ENCODE measurements around the gene NAXE.
A peak's percentile ranks its signal among the peaks of the same experiment; 100 is the strongest.
"Not testable (repeated sequence)": the region's sequence is repeated elsewhere in the genome, so short reads cannot be mapped to it uniquely, and the experiment has no call there.

The NAXE gene

DNA sequence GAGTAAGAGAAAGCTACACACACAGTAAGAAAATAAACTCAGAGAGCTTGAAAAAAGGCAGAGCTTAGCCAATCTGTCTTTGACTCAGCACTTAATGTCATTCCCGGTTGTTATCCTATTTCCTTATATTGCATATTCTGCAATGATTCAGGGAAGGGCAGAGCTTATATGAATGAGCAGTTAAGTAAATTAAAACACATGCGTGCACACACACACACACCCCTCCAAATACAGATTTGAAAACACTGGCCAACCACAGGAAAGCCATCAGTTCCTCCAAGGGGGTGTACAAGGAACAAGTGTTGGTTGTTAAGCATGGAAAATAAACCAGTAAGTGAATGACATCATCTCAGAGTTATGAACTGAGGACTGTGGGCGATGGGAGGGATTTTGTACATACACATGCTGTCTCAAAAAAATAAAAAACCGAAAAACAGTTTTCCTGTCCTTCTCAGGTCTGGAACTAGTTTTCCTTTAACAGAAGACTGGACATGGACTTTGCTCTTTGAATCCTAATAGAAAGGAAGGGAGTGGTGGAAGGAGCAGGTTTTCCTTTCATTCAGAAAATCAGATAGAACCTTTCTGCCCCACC is 20.2 kb upstream of the NAXE start:
- DNase-seq: peak; percentile 12

DNA sequence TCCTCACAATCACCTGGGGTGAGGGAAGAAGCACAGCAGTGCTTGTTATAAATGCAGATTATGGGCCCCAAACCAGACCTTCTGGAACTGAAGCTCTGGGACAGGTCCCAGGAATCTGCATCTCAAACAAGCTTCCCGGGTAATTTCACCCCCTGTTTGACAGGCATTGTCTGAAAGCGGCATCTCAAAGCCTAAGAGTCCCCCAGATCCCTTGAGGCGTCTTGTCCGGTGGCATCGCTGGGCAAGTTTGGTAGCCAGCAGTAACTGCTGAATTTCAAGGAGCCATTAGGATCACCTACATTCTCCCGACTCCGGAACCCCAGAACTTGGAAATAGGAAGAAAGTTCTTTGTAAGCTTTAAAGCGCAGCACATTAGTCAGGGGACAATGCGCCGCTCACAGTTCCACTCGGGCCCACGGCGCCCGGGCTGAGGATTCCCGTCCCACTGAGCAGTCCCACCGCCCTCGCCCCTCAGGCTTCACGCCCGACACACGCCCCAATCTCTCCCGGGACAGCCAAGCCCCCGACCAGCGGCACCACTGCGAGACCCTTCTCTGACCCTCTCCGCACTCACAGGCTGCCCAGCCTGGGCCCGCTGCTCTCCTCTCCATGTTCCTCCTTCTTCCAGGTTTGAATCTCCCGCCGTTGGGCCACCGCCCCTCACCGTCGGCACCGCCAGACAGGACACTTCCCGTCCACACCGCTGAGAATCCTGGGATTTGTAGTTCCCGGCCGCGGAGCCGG is 19.5 kb upstream of the NAXE start, which contains the start of gene IQGAP3:
IQGAP3 (minus strand) TSS at position 647 of the 744 bp plus-strand sequence; CDS start at position 611, 36 bp downstream.
- peak; percentile 78 for DNase-seq

DNA sequence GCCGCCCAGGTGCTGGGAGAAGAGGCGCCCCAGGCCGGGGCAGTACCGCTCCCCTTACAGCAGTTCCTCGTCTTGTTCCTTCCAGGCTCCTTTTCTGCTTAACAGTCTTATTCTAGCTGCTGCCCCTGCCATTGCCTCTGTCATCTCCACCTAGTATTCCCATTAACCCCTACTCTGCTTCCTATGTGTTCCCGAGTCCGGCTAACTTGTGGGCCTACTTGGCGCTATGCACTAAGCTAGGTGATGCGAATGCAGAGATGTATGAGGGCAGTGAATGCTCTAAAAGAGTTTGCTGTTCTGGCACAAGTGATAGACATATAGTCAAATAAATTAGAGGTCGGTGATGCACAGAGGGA is 18.9 kb upstream of the NAXE start:
- no peak for DNase-seq

DNA sequence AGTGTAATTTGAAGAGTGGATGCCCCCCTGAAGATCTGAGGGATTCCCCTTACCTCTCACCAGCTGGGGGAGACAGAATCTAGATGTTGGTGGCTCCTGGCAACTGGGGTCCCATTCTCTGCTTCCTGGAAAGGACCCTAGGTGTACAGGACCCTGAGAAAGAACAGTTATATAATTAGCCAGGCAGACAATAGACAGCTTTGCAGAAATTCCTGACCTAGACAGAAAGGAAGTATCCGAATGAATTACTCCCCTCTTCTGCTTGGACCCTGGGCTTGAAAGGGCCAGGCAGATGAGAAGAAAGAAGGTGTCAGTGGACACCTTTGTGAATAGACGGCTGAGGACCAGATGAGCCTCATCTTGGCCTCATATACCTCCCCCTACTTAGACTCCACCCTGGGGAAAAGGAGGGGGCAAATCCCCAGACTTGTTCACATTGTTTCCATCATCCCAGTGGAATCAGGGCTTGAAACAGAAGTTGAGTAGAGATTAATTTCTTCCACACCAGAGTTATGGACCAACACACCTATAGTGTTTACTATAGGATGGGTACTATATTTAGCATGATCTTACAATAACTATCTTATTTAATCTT is 17.4 kb upstream of the NAXE start:
- DNase-seq: no peak

DNA sequence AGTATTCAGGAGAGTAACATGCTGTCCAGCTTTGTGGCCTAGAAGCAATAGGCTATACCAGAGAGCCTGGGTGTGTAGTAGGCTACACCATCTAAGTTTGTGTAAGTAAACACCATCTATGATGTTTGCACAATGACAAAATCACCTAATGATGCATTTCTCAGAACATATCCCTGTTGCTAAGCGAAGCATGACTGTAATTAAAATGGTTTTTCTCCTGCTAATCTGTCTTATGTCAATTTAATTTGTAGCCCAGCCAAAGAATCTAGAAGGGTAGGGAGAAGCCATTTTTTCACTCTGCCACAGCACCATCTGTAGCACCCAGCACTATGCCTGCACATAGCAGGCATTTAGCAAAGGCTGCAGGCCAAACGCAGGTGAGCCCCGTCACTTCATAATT is 14.0 kb upstream of the NAXE start:
- no peak for DNase-seq

DNA sequence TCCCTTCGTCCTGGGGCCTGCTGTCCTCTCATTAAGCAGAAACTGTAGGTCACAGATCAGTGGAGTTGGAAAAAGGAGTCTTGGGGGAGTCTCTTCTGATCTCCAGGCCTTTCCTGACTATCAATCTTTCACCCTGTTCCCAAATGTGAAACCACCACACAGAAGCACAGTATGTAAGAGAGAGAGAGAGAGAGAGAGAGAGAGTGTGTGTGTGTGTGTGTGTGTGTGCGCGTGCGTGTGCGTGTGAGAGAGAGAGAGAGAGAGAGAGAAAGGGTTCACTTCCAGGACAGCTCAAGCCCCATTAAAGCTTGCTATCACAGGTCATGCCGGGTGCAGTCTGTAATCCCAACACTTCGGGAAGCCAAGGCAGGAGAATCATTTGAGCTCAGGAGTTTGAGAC is 13.5 kb upstream of the NAXE start:
- DNase-seq: no peak

DNA sequence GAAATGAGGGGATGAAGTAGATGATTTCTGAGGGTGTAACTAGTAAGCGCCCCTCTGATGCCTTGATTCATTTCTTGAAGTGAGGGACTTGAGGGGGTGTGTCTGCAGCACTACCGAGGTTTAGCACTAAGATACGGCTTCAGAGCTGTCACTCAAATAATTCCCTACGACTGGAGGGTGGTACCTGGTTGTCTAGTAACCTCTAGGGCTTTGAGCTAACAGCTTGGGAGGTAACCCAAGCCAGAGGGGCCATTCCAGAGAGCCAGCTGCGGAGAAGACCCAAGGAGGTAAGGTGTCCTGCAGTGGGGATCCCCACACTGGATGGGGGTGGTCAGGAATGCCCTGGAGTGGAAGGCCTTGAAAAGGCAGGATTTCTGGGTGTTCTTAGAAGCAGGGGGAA is 12.1 kb upstream of the NAXE start, which contains the start of gene TTC24:
TTC24 (plus strand) TSS at position 252 of the 400 bp plus-strand sequence. CDS start 1,642 bp downstream, outside the sequence.
- no peak for DNase-seq

DNA sequence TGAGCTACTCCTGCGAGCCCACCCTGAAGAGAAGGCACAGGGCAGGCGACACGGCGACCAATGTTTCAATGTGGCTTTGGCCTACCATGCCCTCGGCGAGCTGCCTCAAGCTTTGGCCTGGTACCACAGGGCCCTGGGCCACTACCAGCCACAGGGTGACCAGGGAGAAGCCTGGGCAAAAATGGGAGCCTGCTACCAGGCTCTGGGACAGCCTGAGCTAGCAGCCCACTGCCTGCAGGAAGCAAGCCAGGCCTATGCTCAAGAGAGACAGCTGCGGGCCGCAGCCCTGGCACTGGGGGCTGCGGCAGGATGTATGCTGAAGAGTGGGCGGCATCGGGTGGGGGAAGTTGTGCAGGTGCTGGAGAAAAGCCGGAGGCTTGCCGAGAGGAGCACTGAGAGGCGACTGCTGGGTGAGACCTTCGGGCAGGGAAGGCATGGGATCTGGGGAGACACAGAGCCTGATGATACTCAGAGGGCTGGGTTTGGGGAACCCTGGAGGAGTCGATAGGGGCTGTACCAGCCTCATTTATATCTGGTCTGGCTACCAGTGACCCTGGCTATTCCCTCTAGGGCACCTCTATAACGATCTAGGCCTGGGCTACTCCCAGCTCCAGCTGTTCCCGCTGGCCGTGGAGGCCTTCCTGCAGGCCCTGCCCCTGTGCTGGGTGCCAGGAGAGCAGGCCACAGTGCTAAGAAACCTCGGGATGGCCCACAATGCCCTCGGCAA is 9.8 kb upstream of the NAXE start:
- no peak for DNase-seq

DNA sequence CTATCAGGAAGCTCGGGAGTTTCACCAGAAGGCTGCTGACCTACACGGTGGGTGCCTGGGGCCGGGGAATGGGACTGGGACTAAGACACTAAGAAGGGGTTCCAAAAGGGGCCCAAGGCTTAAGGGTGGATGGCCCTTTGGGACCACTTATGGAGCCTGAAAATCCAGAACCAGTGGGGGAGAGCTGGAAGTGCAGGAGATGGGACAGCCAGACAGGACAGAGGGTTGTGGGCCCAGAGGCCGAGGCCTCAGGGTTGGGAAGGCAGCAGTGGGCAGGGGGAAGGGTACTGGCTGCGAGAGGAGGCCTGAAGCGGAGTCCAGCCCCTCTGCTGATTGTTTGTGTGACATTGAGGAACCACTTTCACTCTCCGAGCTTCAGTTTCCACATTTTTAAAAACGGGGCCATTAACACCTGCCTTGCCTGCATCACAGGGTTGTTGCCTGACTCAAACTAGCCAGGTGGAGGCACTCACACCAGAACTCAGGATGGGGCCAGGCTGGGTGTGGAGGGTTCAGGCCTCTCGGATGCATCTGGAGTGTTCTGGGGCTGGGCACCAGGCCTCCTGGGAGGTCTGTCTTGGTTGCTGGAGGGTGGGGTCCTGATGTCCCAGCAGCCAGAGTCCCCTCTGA is 9.1 kb upstream of the NAXE start:
- no peak for DNase-seq

DNA sequence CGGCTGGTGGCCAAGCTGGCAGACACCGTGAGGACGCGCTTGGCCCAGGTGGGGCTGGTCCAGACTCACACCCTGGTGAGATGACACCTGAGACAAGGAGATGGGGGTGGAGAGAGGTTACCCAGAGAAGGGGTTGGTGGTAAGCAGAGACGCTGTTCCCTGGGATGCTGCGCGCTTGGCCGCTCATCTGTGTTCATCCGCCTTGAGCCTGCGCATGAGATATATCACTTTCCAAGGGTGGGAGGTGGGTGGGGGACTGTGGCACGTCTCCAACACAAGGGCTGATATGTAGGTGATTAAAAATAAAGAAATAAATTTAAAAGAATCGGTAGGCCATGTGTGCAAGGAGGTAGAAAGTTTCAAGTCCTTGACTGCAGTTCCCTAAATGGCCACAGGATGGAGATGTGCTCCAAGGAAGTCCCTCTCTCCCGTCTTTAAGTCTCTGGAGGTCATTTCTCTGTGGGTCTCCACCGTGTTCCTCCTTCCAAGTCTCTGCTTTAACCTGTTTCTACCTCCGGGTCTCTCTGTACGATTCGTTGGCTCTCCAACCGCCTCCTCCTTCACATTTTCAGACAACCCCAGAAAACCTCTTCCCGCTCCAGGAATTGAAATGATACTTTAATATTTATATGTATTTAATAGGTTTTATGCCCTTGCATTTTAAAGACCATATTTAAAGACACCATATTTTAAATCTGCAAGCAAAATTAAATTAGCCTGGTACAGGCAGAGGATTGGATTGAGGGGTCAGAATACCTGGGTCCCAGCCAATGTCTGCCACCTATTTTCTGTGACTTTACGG is 7.6 kb upstream of the NAXE start:
- DNase-seq: peak; percentile 75

DNA sequence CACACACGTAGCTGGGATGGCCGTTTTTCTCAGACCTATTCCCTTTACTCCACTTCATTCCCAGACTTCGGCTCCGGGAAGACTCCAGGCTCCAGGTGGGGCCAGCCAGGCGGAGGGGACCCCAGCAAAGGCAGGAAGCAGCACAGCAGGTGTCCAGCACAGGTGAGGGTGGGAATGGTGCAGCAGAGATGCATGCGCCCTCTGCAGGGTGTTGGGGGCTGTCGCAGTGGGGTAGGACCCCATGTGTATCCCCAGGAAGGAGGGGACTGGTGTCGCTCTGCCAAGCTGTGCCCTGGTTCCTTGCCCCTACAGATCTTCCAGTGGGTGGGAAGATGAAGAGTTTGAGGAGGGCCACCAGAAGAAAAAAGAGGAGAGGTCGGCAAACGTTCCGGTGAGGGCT is 6.8 kb upstream of the NAXE start:
- DNase-seq: no peak

DNA sequence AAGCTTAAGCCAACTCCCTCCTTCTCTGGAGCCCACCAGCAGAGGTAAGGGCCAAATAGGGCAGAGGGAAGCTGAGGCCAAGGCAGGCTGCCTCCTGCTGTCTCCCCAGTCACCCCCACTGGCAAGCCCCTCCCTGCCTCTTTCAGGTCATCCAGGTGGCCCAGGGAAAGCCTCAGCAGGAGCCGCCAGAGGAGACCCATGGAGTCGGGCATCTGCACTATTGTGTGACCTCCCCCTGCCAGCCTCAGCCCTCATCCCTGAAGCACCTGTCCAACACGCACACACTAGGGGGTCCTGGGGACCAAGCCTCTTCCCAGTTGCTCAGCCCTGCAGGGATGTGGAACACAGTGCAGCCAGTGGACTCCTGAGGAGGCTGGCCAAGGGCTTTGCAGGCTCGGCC is 5.3 kb upstream of the NAXE start:
- DNase-seq: no peak

DNA sequence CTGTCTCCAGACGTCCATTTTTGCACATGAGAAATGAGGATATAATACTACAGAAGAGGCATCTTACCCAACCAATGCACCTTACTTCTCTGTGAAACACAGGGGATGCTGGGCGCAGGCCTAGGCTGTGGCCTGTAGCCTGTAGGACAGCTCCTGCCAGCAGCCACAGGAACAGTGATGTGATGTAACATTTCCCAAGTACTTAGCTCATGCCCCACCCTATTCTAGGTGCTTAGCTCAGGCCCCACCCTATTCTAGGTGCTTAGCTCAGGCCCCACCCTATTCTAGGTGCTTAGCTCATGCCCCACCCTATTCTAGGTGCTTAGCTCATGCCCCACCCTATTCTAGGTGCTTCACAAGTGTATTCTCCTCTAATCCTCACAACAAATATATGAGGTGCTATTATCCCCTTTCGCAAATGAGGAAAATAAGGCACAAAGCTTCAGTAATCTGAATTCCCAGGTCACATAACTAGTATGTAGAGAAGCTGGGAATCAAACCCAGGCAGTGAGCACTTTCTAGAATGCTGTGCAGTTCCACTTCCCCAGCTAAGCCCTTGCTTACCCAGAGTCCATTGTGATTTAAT is 4.6 kb upstream of the NAXE start:
- DNase-seq: no peak

DNA sequence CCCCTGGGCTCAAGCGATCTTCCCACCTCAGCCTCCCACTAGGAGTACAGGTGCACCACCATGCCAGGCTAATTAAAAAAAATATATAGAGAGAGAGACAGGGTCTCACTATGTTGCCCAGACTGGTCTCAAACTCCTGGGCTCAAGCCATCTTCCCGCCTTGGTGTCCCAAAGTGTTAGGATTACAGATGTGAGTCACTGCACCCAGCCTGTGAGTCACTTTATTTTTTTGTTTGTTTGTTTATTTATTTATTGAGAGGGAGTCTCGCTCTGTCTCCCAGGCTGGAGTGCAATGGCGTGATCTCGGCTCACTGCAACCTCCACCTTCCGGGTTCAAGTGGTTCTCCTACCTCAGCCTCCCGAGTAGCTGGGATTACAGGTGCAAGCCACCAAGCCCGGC is 3.6 kb upstream of the NAXE start:
- not testable (repeated sequence) for DNase-seq

DNA sequence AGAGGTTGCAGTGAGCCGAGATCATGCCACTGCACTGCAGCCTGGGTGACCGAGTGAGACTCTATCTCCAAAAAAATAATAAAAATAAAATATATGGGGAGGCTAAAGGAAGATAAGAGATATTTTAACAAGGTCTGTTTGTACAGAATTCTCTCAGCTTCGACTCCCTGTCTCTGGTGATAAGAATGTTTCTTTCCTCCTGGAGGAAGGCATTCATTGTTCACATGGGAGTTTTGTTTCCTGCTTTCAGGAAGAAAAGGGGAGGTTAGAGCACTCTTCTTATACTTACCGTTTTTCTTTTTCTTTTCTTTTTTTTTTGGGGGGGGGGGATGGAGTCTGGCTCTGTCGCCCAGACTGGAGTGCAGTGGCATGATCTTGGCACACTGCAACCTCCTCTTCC is 2.0 kb upstream of the NAXE start:
- DNase-seq: no peak

DNA sequence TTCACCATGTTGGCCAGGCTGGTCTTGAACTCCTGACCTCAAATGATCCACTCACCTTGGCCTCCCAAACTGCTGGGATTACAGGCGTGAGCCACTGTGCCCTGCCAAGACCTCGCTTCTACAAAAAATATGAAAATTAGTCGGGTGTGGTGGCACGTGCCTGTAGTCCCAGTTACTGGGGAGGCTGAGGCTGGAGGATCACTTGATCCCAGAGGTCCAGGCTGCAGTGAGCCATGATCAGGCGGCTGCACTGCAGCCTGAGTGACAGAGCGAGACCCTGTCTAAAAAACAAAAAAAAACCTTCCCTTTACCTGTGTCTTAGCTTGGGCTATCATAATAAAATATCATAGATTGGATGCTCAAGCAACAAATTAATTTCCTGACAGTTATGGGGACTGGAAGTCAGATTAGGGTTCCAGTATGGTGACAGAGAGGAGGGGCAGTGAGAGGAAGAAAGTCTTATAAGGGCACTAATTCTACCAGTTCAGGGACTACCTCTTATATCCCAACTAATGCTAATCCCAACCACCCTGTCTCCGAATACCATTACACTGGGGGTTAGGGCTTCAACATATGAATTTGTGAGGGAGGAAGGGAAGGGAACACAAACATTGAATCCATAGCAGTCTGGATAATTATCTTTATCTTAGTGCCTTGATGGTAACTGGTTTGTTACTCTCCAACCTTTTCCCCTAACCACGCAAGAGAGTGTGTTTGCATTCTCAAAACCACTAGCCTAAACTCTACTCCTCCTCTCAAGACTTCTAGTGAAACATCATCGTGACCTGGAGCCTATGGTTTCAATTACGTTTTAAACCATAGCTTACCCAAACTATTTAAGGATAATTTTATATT is 1.0 kb upstream of the NAXE start:
- no peak for DNase-seq

DNA sequence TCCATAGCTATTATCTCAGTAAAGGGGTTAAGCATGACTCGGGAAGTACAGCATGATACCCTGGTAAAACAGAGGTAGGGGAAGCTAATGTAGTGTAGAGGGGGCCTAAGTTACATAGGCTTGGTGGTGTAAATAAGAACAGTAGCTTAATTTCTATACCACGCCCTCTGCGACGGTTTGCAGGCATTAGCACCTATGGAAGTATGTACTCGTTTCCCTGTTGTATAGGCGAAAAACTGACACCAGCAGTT is 470 bp upstream of the NAXE start:
- no peak for DNase-seq

DNA sequence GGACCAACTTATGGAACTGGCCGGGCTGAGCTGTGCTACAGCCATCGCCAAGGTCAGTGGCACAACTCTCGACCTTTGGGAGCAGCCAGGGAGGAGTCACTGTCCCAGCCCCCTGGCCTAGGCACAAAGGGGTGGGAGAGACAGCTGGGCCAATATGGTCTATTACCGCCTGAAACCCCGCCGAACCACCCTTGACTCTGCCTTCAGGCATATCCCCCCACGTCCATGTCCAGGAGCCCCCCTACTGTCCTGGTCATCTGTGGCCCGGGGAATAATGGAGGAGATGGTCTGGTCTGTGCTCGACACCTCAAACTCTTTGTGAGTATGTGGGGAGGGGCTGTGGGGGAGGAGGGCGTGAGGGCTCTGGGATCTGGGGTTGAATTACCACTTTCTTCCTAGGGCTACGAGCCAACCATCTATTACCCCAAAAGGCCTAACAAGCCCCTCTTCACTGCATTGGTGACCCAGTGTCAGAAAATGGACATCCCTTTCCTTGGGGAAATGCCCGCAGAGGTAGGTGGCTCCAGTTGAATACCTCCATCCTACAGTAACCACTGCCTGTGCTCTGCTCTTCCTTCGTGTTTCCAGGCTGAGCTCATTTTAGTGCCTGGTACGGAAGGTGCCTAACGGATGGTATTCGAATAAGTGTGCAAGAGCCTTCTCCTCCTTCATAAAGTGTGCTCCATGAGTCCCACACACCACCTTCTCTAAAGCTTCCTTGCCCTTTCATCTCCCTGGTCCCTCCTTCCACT is 758 bp downstream of the NAXE start:
- no peak for DNase-seq

DNA sequence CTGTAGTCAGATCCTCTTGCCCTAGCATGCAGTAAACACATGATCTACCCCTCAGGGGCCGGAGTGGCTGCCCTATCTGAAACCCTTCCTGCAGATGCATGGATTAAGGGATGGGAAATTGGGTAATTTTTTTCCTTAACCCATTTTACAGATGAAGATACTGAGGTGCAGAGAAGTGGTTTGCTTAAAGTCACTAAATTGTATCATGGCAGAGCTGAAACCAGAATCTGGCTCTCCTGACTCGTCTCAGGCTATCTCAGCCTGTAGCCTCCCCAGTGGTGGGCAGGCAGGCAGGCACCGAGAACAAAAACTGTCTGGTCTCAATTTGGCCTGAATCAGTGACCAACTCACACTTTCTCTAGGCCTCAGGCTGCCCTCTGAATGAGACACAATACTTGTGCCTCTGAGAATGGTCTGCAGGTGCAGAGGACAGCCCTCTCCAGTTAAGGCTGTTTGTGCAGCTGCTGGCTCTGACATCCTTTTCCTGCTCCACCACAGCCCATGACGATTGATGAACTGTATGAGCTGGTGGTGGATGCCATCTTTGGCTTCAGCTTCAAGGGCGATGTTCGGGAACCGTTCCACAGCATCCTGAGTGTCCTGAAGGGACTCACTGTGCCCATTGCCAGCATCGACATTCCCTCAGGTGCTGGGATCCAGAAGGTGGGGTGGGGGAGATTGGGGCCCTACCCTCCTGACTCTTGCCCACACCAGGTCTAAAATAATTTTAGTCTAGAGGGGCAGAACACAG is 1.5 kb downstream of the NAXE start:
- DNase-seq: no peak

DNA sequence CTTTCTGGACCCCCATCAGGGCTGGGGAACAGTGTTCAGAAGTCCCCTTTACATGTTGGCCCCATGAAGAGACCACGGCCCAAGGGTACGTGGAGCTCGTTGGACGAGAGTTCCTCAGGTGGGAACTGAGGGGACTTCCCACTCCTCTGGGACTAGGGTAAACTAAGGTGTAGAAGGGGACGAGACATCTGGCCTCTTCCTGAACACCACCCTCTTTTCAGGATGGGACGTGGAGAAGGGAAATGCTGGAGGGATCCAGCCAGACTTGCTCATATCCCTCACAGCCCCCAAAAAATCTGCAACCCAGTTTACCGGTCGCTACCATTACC is 2.0 kb downstream of the NAXE start:
- DNase-seq: no peak

All from DMS79 (cell line).